Measurements from ENCODE around the gene ADAMTS2.

DNA sequence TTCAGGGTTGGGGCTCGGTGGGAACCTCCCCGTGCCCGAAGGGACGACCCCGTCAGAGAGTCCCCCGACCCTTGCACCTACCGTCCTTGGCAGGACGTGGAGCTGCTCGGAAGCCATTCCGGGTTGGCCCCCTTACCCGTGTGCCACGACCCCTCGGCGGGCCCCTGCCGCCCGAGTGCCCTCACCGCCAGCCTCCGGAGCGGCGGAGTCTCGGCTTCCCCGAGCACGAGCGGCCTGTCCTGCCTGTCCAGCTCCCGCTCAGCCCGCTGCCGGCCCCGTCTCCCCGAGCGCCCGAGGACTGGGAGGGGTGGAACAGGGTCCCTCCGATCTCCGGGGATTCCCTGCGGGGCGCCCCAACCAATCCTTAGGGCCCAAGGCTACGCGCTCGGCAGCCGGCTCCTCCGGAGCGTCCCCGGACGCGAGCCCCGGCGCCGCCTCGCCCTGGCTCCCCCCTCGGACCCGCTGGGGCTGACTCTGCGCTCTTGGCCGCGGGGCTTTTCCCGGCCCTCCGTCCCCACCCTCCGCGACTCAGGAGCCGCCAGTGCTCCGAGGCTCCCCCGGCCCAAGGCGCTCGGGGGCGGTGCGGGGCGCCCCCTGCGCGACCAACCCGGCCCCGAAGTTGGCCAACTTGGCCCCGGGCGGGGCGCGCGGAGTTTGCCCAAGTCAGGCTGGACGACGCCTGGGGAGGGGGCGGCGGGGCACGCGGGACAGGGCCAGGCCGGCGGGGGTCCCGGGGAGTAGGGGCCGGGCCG is 654 bp downstream of the ADAMTS2 start:
- TF ChIP-seq, protein P1, sequence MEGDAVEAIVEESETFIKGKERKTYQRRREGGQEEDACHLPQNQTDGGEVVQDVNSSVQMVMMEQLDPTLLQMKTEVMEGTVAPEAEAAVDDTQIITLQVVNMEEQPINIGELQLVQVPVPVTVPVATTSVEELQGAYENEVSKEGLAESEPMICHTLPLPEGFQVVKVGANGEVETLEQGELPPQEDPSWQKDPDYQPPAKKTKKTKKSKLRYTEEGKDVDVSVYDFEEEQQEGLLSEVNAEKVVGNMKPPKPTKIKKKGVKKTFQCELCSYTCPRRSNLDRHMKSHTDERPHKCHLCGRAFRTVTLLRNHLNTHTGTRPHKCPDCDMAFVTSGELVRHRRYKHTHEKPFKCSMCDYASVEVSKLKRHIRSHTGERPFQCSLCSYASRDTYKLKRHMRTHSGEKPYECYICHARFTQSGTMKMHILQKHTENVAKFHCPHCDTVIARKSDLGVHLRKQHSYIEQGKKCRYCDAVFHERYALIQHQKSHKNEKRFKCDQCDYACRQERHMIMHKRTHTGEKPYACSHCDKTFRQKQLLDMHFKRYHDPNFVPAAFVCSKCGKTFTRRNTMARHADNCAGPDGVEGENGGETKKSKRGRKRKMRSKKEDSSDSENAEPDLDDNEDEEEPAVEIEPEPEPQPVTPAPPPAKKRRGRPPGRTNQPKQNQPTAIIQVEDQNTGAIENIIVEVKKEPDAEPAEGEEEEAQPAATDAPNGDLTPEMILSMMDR (IDR thresholded peaks at IDR 0.05; ENCODE audit: borderline replicate concordance, extremely low read depth, low read length, poor library complexity, severe bottlenecking), result no peak
- TF ChIP-seq EZH2 (IDR thresholded peaks at IDR 0.05; ENCODE audit: borderline replicate concordance, low read depth, low read length, severe bottlenecking), result no peak

All from DND-41 (cell line).